Mesendoderm (in vitro differentiated cells): ENCODE data around the gene HNRNPK.

ENCODE experiments used
- DNase-seq: peaks from one replicate; pipeline ENCODE4 v3.0.0; 2013
- H2AK5ac ChIP-seq: 2 replicates; pipeline ENCODE4 v1.6.1; 2013; ENCODE audit warnings: low read length, inconsistent platforms
- H2BK120ac ChIP-seq: 2 replicates; pipeline ENCODE4 v1.6.1; 2013; ENCODE audit warnings: low read depth, mild to moderate bottlenecking, low read length, moderate library complexity, mixed read lengths
- H2BK15ac ChIP-seq: replicated peaks from 2 replicates; pipeline ENCODE4 v1.6.1; 2013; ENCODE audit warnings: low read depth, mild to moderate bottlenecking, moderate library complexity
- H2BK5ac ChIP-seq: 2 replicates; pipeline ENCODE4 v1.6.1; 2013; ENCODE audit warnings: low read length, inconsistent platforms
- H3K18ac ChIP-seq: 2 replicates; pipeline ENCODE4 v1.6.1; 2013; ENCODE audit warnings: mild to moderate bottlenecking, low read length, mixed read lengths
- H3K23ac ChIP-seq: one replicate; pipeline ENCODE4 v1.6.1; 2013; ENCODE audit warnings: low read length
- H3K27ac ChIP-seq: 2 replicates; pipeline ENCODE4 v1.5.1; 2013; ENCODE audit warnings: low read depth, mild to moderate bottlenecking, inconsistent platforms, low read length, moderate library complexity
- H3K27me3 ChIP-seq: 2 replicates; pipeline ENCODE4 v1.6.1; 2013; ENCODE audit warnings: low read length, control low read depth, mild to moderate bottlenecking, inconsistent platforms; ENCODE audit not compliant: insufficient read depth, poor library complexity
- H3K36me3 ChIP-seq: 2 replicates; pipeline ENCODE4 v1.6.1; 2013; ENCODE audit warnings: low read length, inconsistent platforms; ENCODE audit not compliant: control insufficient read depth, insufficient read depth
- H3K4ac ChIP-seq: one replicate; pipeline ENCODE4 v1.6.1; 2013; ENCODE audit warnings: low read depth, mild to moderate bottlenecking, low read length, moderate library complexity
- H3K4me1 ChIP-seq: 2 replicates; pipeline ENCODE4 v1.6.1; 2013; ENCODE audit warnings: low read depth, low read length, inconsistent platforms; ENCODE audit not compliant: control insufficient read depth
- H3K4me2 ChIP-seq: 2 replicates; pipeline ENCODE4 v1.6.1; 2013; ENCODE audit warnings: low read length
- H3K4me3 ChIP-seq: 2 replicates; pipeline ENCODE4 v1.5.1; 2013; ENCODE audit warnings: mild to moderate bottlenecking, low read length
- H3K56ac ChIP-seq: one replicate; pipeline ENCODE4 v1.6.1; 2013; ENCODE audit warnings: low read length
- H3K79me1 ChIP-seq: 2 replicates; pipeline ENCODE4 v1.6.1; 2013; ENCODE audit warnings: low read length, inconsistent platforms
- H3K79me2 ChIP-seq: 2 replicates; pipeline ENCODE4 v1.6.1; 2013; ENCODE audit warnings: mild to moderate bottlenecking, low read length; ENCODE audit not compliant: control insufficient read depth, insufficient read depth
- H3K9ac ChIP-seq: 2 replicates; pipeline ENCODE4 v1.6.1; 2013; ENCODE audit warnings: low read length, inconsistent platforms
- H4K5ac ChIP-seq: one replicate; pipeline ENCODE4 v1.6.1; 2013; ENCODE audit warnings: low read length
- H4K8ac ChIP-seq: one replicate; pipeline ENCODE4 v1.6.1; 2013; ENCODE audit warnings: low read depth, mild to moderate bottlenecking, control low read depth, low read length, moderate library complexity
- WGBS: extraction: QIAGEN DNeasy Blood & Tissue Kit; methylation state at CpG from one replicate; pipeline ENCODE4 v1.1.7; 2013; ENCODE audit warnings: low lambda C conversion rate, missing lambda C conversion rate; ENCODE audit not compliant: insufficient coverage; ENCODE audit errors: extremely low coverage; 5-methylcytosine and 5-hydroxymethylcytosine counted together

HNRNPK gene

GRCh38 chr9:83991355-83991754 lies 11.3 kb upstream of the HNRNPK start:
- H3K9ac ChIP-seq, result no peak overlapping the region
- H3K23ac ChIP-seq, result no peak overlapping the region
- no peak overlapping the region for H2BK15ac ChIP-seq

GRCh38 chr9:83988411-83988810 lies 8.4 kb upstream of the HNRNPK start:
- no peak overlapping the region for H2BK15ac ChIP-seq
- H4K8ac ChIP-seq, result no peak overlapping the region
- no peak overlapping the region for H2AK5ac ChIP-seq
- no peak overlapping the region for H3K27ac ChIP-seq
- no peaks in the 10 kb centered on the region for H3K79me1 ChIP-seq
- H3K27me3 ChIP-seq, result no peaks in the 10 kb centered on the region
- H3K56ac ChIP-seq, result no peak overlapping the region
- no peak overlapping the region for H3K18ac ChIP-seq
- H2BK120ac ChIP-seq, result no peak overlapping the region
- H3K79me2 ChIP-seq, result peaks cover 27% of the 10 kb centered on the region
- no peak overlapping the region for H3K4me3 ChIP-seq
- DNase-seq, result no peak
- WGBS, result no CpG with 5 or more reads among the region's 2 CpGs
- H3K9ac ChIP-seq, result no peak overlapping the region
- H3K4ac ChIP-seq, result no peak overlapping the region
- no peak overlapping the region for H3K4me2 ChIP-seq
- no peak overlapping the region for H4K5ac ChIP-seq
- no peak overlapping the region for H3K23ac ChIP-seq
- no peak overlapping the region for H2BK5ac ChIP-seq
- H3K36me3 ChIP-seq, result no peaks in the 10 kb centered on the region
- H3K4me1 ChIP-seq, result no peaks in the 10 kb centered on the region

More at GRCh38 chr9:83991355-83991754, 11.3 kb upstream of the HNRNPK start:
- Histone ChIP-seq H3K27me3 (no peaks in the 10 kb centered on the region), H3K4ac (no peak overlapping the region), H2BK5ac (no peak overlapping the region), H3K79me1 (peaks cover 5% of the 10 kb centered on the region), H2AK5ac (no peak overlapping the region), H3K56ac (no peak overlapping the region), H3K18ac (no peak overlapping the region), H2BK120ac (no peak overlapping the region), H3K36me3 (no peaks in the 10 kb centered on the region), H3K79me2 (peaks cover 22% of the 10 kb centered on the region), H4K8ac (no peak overlapping the region), H3K4me1 (no peaks in the 10 kb centered on the region), H3K27ac (no peak overlapping the region), H4K5ac (no peak overlapping the region), H3K4me2 (no peak overlapping the region), H3K4me3 (no peak overlapping the region)
- no peak for DNase-seq
- WGBS, result no CpG with 5 or more reads among the region's 1 CpG

- Histone ChIP-seq H3K9ac (no peak overlapping the region), H3K27ac (no peak overlapping the region), H3K79me1 (no peaks in the 10 kb centered on the region), H3K4me2 (no peak overlapping the region), H3K18ac (no peak overlapping the region), H4K8ac (no peak overlapping the region), H3K4ac (no peak overlapping the region), H3K27me3 (no peaks in the 10 kb centered on the region), H3K23ac (no peak overlapping the region), H4K5ac (no peak overlapping the region), H2AK5ac (no peak overlapping the region), H3K4me3 (no peak overlapping the region), H3K36me3 (no peaks in the 10 kb centered on the region), H3K4me1 (no peaks in the 10 kb centered on the region), H2BK120ac (no peak overlapping the region), H3K79me2 (peaks cover 30% of the 10 kb centered on the region), H3K56ac (no peak overlapping the region), H2BK15ac (no peak overlapping the region), H2BK5ac (no peak overlapping the region)
- no CpG with 5 or more reads among the region's 1 CpG for WGBS
- no peak for DNase-seq
Observed at GRCh38 chr9:83987402-83987791, 7.4 kb upstream of the HNRNPK start.

GRCh38 chr9:83986765-83987401 lies 6.9 kb upstream of the HNRNPK start:
- H3K56ac ChIP-seq, result no peak overlapping the region
- H3K4me3 ChIP-seq, result no peak overlapping the region
- H4K8ac ChIP-seq, result no peak overlapping the region
- H2BK120ac ChIP-seq, result no peak overlapping the region
- H2BK15ac ChIP-seq, result no peak overlapping the region
- no peak overlapping the region for H2AK5ac ChIP-seq
- peaks cover 30% of the 10 kb centered on the region for H3K79me2 ChIP-seq
- no peaks in the 10 kb centered on the region for H3K27me3 ChIP-seq
- no peak overlapping the region for H3K4ac ChIP-seq
- H3K9ac ChIP-seq, result no peak overlapping the region
- no peak overlapping the region for H4K5ac ChIP-seq
- H3K79me1 ChIP-seq, result no peaks in the 10 kb centered on the region
- no peaks in the 10 kb centered on the region for H3K4me1 ChIP-seq
- no peak overlapping the region for H3K23ac ChIP-seq
- DNase-seq, result no peak
- no CpG with 5 or more reads among the region's 11 CpGs for WGBS
- no peak overlapping the region for H3K4me2 ChIP-seq
- H3K27ac ChIP-seq, result no peak overlapping the region
- H3K18ac ChIP-seq, result no peak overlapping the region
- no peak overlapping the region for H2BK5ac ChIP-seq
- H3K36me3 ChIP-seq, result no peaks in the 10 kb centered on the region

GRCh38 chr9:83986195-83986594 lies 6.2 kb upstream of the HNRNPK start:
- Histone ChIP-seq H3K79me2 (peaks cover 36% of the 10 kb centered on the region), H4K5ac (no peak overlapping the region), H3K4me1 (no peaks in the 10 kb centered on the region), H3K27me3 (no peaks in the 10 kb centered on the region), H3K18ac (no peak overlapping the region), H2BK120ac (no peak overlapping the region), H4K8ac (no peak overlapping the region), H3K4me3 (no peak overlapping the region), H3K23ac (no peak overlapping the region), H3K4ac (no peak overlapping the region), H3K56ac (no peak overlapping the region), H3K36me3 (no peaks in the 10 kb centered on the region), H2BK15ac (no peak overlapping the region), H3K4me2 (no peak overlapping the region), H3K27ac (no peak overlapping the region), H3K9ac (no peak overlapping the region), H2AK5ac (no peak overlapping the region), H3K79me1 (no peaks in the 10 kb centered on the region), H2BK5ac (no peak overlapping the region)
- WGBS, result no CpG with 5 or more reads among the region's 3 CpGs
- no peak for DNase-seq
